HepG2 (cell line): ENCODE measurements around the gene PCP4L1. TPM values are rescaled to one million over a fixed set of nuclear protein-coding genes. Genes with fewer than 3 reads are reported as not detected.

Experiments used
- ADNP ChIP-seq: sonication (generic); formaldehyde crosslinking; IDR thresholded peaks from 2 replicates; pipeline ENCODE4 v1.4.0; 2020; ENCODE audit warnings: missing genetic modification reagents
- DPF2 ChIP-seq: sonication (generic); formaldehyde crosslinking; IDR thresholded peaks from 2 replicates; pipeline ENCODE4 v1.4.0; 2020; ENCODE audit warnings: mild to moderate bottlenecking, low read depth, missing genetic modification reagents, borderline replicate concordance
- ESRRA ChIP-seq: sonication (generic); formaldehyde crosslinking; IDR thresholded peaks from 2 replicates; pipeline ENCODE4 v1.5.1; 2020; ENCODE audit warnings: mild to moderate bottlenecking, low read depth, missing genetic modification reagents
- GATAD1 ChIP-seq: IDR thresholded peaks from 2 replicates; pipeline ENCODE4 v1.6.1; 2016; ENCODE audit warnings: missing genetic modification reagents, missing compliant biosample characterization
- HES4 ChIP-seq: sonication (generic); formaldehyde crosslinking; IDR thresholded peaks from 2 replicates; pipeline ENCODE4 v1.9.0; 2021; ENCODE audit warnings: mild to moderate bottlenecking, missing genetic modification reagents, borderline replicate concordance
- IRF2 ChIP-seq: IDR thresholded peaks from 2 replicates; pipeline ENCODE4 v1.6.1; 2018; ENCODE audit warnings: missing genetic modification reagents, missing compliant biosample characterization
- ISX ChIP-seq: sonication (generic); formaldehyde crosslinking; conservative IDR thresholded peaks from 2 replicates; pipeline ENCODE4 v1.5.0; 2020; ENCODE audit warnings: missing genetic modification reagents
- KDM6A ChIP-seq: IDR thresholded peaks from 2 replicates; pipeline ENCODE4 v1.6.1; 2016; ENCODE audit warnings: low read depth
- POGZ ChIP-seq: sonication (generic); formaldehyde crosslinking; IDR thresholded peaks from 2 replicates; pipeline ENCODE4 v1.4.0; 2020; ENCODE audit warnings: mild to moderate bottlenecking, missing genetic modification reagents
- PTBP1 ChIP-seq: fragments of 200-400 bp; formaldehyde crosslinking; IDR thresholded peaks from 2 replicates; pipeline ENCODE4 v1.6.1; 2018; ENCODE audit warnings: low read length, low read depth; ENCODE audit not compliant: poor library complexity, severe bottlenecking
- RFXANK ChIP-seq: IDR thresholded peaks from 2 replicates; pipeline ENCODE4 v1.6.1; 2016
- RXRA ChIP-seq: sonication (generic); formaldehyde crosslinking; IDR thresholded peaks from 2 replicates; pipeline ENCODE4 v1.5.1; 2020; ENCODE audit warnings: missing genetic modification reagents
- SRSF4 ChIP-seq: fragments of 200-400 bp; formaldehyde crosslinking; IDR thresholded peaks from one replicate; pipeline ENCODE4 v1.6.1; 2018; ENCODE audit warnings: mild to moderate bottlenecking, low read depth, low read length, moderate library complexity; ENCODE audit not compliant: poor library complexity, severe bottlenecking
- TMF1 ChIP-seq: sonication (generic); formaldehyde crosslinking; IDR thresholded peaks from 2 replicates; pipeline ENCODE4 v1.8.1; 2022; ENCODE audit warnings: low read depth, missing genetic modification reagents
- ZBTB33 ChIP-seq: sonication (generic); formaldehyde crosslinking; IDR thresholded peaks from 2 replicates; pipeline ENCODE4 v1.4.0; 2020; ENCODE audit warnings: missing genetic modification reagents
- ZFP90 ChIP-seq: sonication (generic); formaldehyde crosslinking; IDR thresholded peaks from 2 replicates; pipeline ENCODE4 v1.8.0; 2022; ENCODE audit warnings: missing genetic modification reagents, mild to moderate bottlenecking, inconsistent platforms, borderline replicate concordance
- ZNF10 ChIP-seq: sonication (generic); formaldehyde crosslinking; IDR thresholded peaks from 2 replicates; pipeline ENCODE4 v1.4.0; 2020; ENCODE audit warnings: mild to moderate bottlenecking, low read depth, missing genetic modification reagents, borderline replicate concordance
- ZNF12 ChIP-seq: sonication (generic); formaldehyde crosslinking; IDR thresholded peaks from 2 replicates; pipeline ENCODE4 v1.5.0; 2020; ENCODE audit warnings: missing genetic modification reagents
- ZNF160 ChIP-seq: sonication (generic); formaldehyde crosslinking; IDR thresholded peaks from 2 replicates; pipeline ENCODE4 v1.8.0; 2022; ENCODE audit warnings: mild to moderate bottlenecking, inconsistent platforms, missing genetic modification reagents
- ZNF383 ChIP-seq: sonication (generic); formaldehyde crosslinking; IDR thresholded peaks from 2 replicates; pipeline ENCODE4 v1.4.0; 2020; ENCODE audit warnings: missing genetic modification reagents, mild to moderate bottlenecking, borderline replicate concordance
- ZNF432 ChIP-seq: sonication (generic); formaldehyde crosslinking; IDR thresholded peaks from 2 replicates; pipeline ENCODE4 v1.5.0; 2020; ENCODE audit warnings: missing genetic modification reagents, mild to moderate bottlenecking, borderline replicate concordance
- ZNF670 ChIP-seq: sonication (generic); formaldehyde crosslinking; IDR thresholded peaks from 2 replicates; pipeline ENCODE4 v1.8.0; 2022; ENCODE audit warnings: mild to moderate bottlenecking, missing genetic modification reagents, borderline replicate concordance
- ZSCAN21 ChIP-seq: sonication (generic); formaldehyde crosslinking; IDR thresholded peaks from 2 replicates; pipeline ENCODE4 v1.8.0; 2022; ENCODE audit warnings: mild to moderate bottlenecking, missing genetic modification reagents, moderate library complexity, borderline replicate concordance
- ZSCAN29 ChIP-seq: sonication (generic); formaldehyde crosslinking; conservative IDR thresholded peaks from 2 replicates; pipeline ENCODE4 v1.4.0; 2020; ENCODE audit warnings: mild to moderate bottlenecking, missing genetic modification reagents
- polyA plus RNA-seq, 8 experiments: library from polyadenylated mRNA; depleted of rRNA in 3 of 8; stranded (reverse) in 7 of 8; unstranded in 1 of 8; fragments of >200 nt; fragmentation: Illumina TruSeq in 4 of 8; extraction: Trizol in 4 of 8; gene quantifications; 2 replicates each; pipeline versions ENCODE4 v1.2.1 to v1.2.3, GENCODE V29; 2011 to 2016; ENCODE audit warnings: low read depth in 4 of 8, missing spikeins in 1 of 8, mixed read lengths in 1 of 8; ENCODE audit not compliant: insufficient read depth in 1 of 8
- total RNA-seq, 5 experiments: library from RNA; depleted of rRNA; stranded (reverse); fragments of >200 nt; fragmentation: Illumina TruSeq; extraction: Trizol; gene quantifications; 2 replicates each; pipeline ENCODE4 v1.2.3, GENCODE V29; 2016; ENCODE audit warnings: low read depth in 1 of 5
- TF ChIP-seq, protein P1 (sequence below): sonication (generic); formaldehyde crosslinking; IDR thresholded peaks from 2 replicates; pipeline ENCODE4 v1.4.0; 2020; ENCODE audit warnings: mild to moderate bottlenecking, missing genetic modification reagents

PCP4L1 gene
- total and polyA plus RNA-seq, 2 of the 13 experiments (the other 11 are each of a cell fraction or from before 2014, with no cell fraction given) = 0.28 TPM; not detected in 1

GRCh38 chr1:161238039-161238473, 20.5 kb upstream of the PCP4L1 start, which contains the start of gene NR1I3 (continued):
- no peak for TF ChIP-seq RFXANK
- TF ChIP-seq POGZ (CRISPR knock-in tag) = peak; percentile 68; the same call in 1 of the 2 replicates
- TF ChIP-seq ZNF432 (CRISPR knock-in tag) = no peak
- peak; percentile 63; the same call in 1 of the 2 replicates for TF ChIP-seq DPF2 (CRISPR knock-in tag)
- TF ChIP-seq ESRRA (CRISPR knock-in tag) = peak; percentile 83
- no peak for TF ChIP-seq GATAD1 (CRISPR knock-in tag)
- TF ChIP-seq ZSCAN21 (CRISPR knock-in tag) = no peak
- TF ChIP-seq HES4 = no peak
- no peak for TF ChIP-seq PTBP1
- 0 out of 2 replicates have a peak, but pooled peaks have one; percentile 49 for TF ChIP-seq ZSCAN29 (CRISPR knock-in tag)
- TF ChIP-seq ZBTB33 (CRISPR knock-in tag) = no peak
- no peak for TF ChIP-seq ZNF160
- peak; percentile 48; the same call in 1 of the 2 replicates for TF ChIP-seq IRF2 (CRISPR knock-in tag)
- TF ChIP-seq SRSF4 = no peak
- TF ChIP-seq ZFP90 (CRISPR knock-in tag) = no peak
- TF ChIP-seq ADNP (CRISPR knock-in tag) = no peak
- TF ChIP-seq ZNF12 (CRISPR knock-in tag) = no peak
- no peak for TF ChIP-seq TMF1
- no peak for TF ChIP-seq ISX (CRISPR knock-in tag)
- TF ChIP-seq ZNF383 (CRISPR knock-in tag) = no peak
- peak; percentile 59; the same call in 1 of the 2 replicates for TF ChIP-seq KDM6A (CRISPR knock-in tag)
- no peak for TF ChIP-seq ZNF10 (CRISPR knock-in tag)
- peak; percentile 94 for TF ChIP-seq RXRA (CRISPR knock-in tag)
- peak; percentile 63; the same call in 1 of the 2 replicates for TF ChIP-seq ZNF670
- TF ChIP-seq, protein P1, sequence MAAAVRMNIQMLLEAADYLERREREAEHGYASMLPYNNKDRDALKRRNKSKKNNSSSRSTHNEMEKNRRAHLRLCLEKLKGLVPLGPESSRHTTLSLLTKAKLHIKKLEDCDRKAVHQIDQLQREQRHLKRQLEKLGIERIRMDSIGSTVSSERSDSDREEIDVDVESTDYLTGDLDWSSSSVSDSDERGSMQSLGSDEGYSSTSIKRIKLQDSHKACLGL (CRISPR knock-in tag) = no peak
